ENCODE measurements around the gene ARL10. TPM values are rescaled to one million over a fixed set of nuclear protein-coding genes. Genes with fewer than 3 reads are reported as not detected.

ARL10 gene
- total RNA-seq, 4 donors from 2014 or later, result 12.0 to 54.6 (median 16.9) TPM

DNA sequence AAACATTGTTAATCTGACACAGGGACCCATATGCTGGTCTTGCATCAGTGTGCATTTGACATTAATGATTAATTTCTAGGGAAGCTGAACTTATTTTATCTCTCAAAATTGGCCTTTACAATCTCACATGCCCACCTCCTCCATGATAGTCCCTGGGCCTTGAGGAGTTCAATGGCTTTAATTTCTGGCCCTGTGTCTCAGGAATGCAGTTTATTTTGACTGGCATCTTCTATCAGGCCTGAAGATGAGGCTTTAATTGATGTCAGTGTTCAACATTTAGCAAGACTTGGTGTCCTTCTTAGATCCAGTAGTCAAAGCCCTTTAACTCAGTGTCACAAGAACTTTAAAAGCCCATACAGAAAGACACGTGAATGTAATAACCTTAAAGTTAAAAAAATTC, 61.6 kb downstream of the ARL10 start:
- 89 to 90% methylated on average over 1 of the region's 1 CpG for WGBS, 2 donors
- H3K27ac ChIP-seq, result no peak overlapping the region
- H3K9me3 ChIP-seq, result no peaks in the 10 kb centered on the region
- no peaks in the 10 kb centered on the region for H3K36me3 ChIP-seq
- no peaks in the 10 kb centered on the region for H3K4me1 ChIP-seq
- DNase-seq (ENCODE audit: low spot score in 2 of 2), result no peak
- no peak overlapping the region for H3K4me3 ChIP-seq
- H3K27me3 ChIP-seq, result no peaks in the 10 kb centered on the region
- TF ChIP-seq EP300 (IDR thresholded peaks at IDR 0.05) (no peak), POLR2A (IDR thresholded peaks at IDR 0.05) (no peak)
- TF ChIP-seq, protein P1, sequence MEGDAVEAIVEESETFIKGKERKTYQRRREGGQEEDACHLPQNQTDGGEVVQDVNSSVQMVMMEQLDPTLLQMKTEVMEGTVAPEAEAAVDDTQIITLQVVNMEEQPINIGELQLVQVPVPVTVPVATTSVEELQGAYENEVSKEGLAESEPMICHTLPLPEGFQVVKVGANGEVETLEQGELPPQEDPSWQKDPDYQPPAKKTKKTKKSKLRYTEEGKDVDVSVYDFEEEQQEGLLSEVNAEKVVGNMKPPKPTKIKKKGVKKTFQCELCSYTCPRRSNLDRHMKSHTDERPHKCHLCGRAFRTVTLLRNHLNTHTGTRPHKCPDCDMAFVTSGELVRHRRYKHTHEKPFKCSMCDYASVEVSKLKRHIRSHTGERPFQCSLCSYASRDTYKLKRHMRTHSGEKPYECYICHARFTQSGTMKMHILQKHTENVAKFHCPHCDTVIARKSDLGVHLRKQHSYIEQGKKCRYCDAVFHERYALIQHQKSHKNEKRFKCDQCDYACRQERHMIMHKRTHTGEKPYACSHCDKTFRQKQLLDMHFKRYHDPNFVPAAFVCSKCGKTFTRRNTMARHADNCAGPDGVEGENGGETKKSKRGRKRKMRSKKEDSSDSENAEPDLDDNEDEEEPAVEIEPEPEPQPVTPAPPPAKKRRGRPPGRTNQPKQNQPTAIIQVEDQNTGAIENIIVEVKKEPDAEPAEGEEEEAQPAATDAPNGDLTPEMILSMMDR (IDR thresholded peaks at IDR 0.05), result no peak

DNA sequence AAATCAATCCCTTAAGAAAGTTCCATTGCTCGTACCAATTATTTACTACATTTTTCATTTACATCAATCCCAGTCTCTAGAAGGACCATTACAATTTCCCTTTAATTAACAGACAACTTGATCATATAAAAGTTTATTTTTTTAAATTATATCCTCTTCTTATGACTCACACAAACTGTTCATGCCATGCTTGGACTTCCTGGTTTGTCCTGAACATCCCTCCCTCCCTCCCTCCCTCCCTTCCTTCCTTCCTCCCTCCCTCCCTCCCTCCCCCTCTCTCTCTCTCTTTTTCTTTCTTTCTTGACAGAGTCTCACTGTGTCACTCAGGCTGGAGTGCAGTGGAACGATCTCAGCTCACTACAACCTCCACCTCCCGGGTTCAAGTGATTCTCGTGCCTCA, 62.7 kb downstream of the ARL10 start:
- H3K27me3 ChIP-seq, result no peaks in the 10 kb centered on the region
- TF ChIP-seq, protein P1 (IDR thresholded peaks at IDR 0.05), result no peak
- TF ChIP-seq EP300 (IDR thresholded peaks at IDR 0.05), result no peak
- TF ChIP-seq POLR2A (IDR thresholded peaks at IDR 0.05), result no peak
- no peak for DNase-seq (ENCODE audit: low spot score in 2 of 2)
- H3K36me3 ChIP-seq, result no peaks in the 10 kb centered on the region
- 57 to 62% methylated on average over 4 of the region's 4 CpGs for WGBS, 2 donors
- no peaks in the 10 kb centered on the region for H3K9me3 ChIP-seq
- no peaks in the 10 kb centered on the region for H3K4me1 ChIP-seq
- no peak overlapping the region for H3K4me3 ChIP-seq
- H3K27ac ChIP-seq, result no peak overlapping the region

DNA sequence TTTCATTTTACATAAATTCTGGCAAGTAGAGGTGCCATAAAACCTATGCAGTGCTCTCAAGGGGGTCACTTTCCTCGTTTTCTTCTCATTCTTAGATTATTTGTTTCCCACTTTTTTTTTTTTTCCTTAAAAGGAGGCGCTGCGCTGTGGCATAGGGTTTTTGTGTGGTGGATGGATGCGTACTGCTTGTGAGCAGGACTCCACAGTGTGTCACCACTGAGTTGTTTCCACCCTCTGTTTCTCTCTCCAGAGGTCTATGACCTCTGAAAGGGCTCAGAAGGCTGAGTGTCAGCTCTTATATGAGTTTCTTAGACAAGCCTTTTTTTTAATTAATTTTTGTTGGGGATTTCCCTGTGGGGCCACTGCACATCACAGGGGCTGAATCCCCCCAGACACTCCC, 64.7 kb downstream of the ARL10 start:
- no peaks in the 10 kb centered on the region for H3K4me1 ChIP-seq
- DNase-seq (ENCODE audit: low spot score in 2 of 2), result no peak
- no peak overlapping the region for H3K4me3 ChIP-seq
- H3K9me3 ChIP-seq, result no peaks in the 10 kb centered on the region
- no peak overlapping the region for H3K27ac ChIP-seq
- no peak for TF ChIP-seq POLR2A (IDR thresholded peaks at IDR 0.05)
- TF ChIP-seq, protein P1 (IDR thresholded peaks at IDR 0.05), result no peak
- TF ChIP-seq EP300 (IDR thresholded peaks at IDR 0.05), result no peak
- WGBS, 2 donors, result 36 to 63% methylated on average over 4 of the region's 4 CpGs
- no peaks in the 10 kb centered on the region for H3K27me3 ChIP-seq
- no peaks in the 10 kb centered on the region for H3K36me3 ChIP-seq

Small RNAs within 50 kb of the gene (small RNA-seq; reads per million reads assigned to genes)
- 1.5 reads per million, percentile 46 among the genes with 10 or more reads in this experiment for gene MIR1271

Other genes starting within 250 kb of the ARL10 start
- 10 to 100 TPM in 2 of 4 donors, 1 to 10 TPM in 2; 3.7 to 11.1 (median 8.2) TPM for gene SIMC1, start 127.1 kb upstream of the ARL10 start, total RNA-seq
- 10 to 100 TPM; 77.9 to 91.3 (median 90.0) TPM for gene KIAA1191, start 3.7 kb upstream of the ARL10 start, total RNA-seq
- 10 to 100 TPM in 1 of 4 donors, 1 to 10 TPM in 3; 6.1 to 17.7 (median 6.6) TPM for gene NOP16, start 23.1 kb downstream of the ARL10 start, total RNA-seq
- 10 to 100 TPM; 54.3 to 96.3 (median 85.1) TPM for gene HIGD2A, start 23.3 kb downstream of the ARL10 start, total RNA-seq
- 100 to 1,000 TPM; 183 to 233 (median 197) TPM for gene CLTB, start 51.1 kb downstream of the ARL10 start, total RNA-seq
- gene FAF2, start 82.9 kb downstream of the ARL10 start, total RNA-seq, result 10 to 100 TPM; 23.0 to 30.8 (median 29.4) TPM
- 10 to 100 TPM; 11.1 to 28.5 (median 21.8) TPM for gene RNF44, start 171.9 kb downstream of the ARL10 start, total RNA-seq
- not detected for gene CDHR2, start 183.9 kb downstream of the ARL10 start, total RNA-seq
- gene GPRIN1, start 244.7 kb downstream of the ARL10 start, total RNA-seq, result under 1 TPM in 2 of 4 donors, not detected in 2; 0.22 to 0.90 TPM

All from tibial nerve (tissue), 4 donors.